Upper lobe of left lung (tissue), 4 donors: ENCODE measurements around the gene STAP2.

Experiments
- CTCF ChIP-seq, 6 experiments: fragments of 450-650 bp in 4 of 6; fragments of 200-600 bp in 2 of 6; sonication (generic) in 2 of 6; IDR thresholded peaks; one replicate each; pipeline ENCODE4 v1.5.1; 2016 to 2019; ENCODE audit warnings: antibody characterized with exemption in 6 of 6
- POLR2A ChIP-seq, 4 donors: fragments of 450-650 bp; IDR thresholded peaks; one replicate each; pipeline ENCODE4 v1.5.1; 2016 to 2017; ENCODE audit warnings: antibody characterized with exemption in 4 of 4, mild to moderate bottlenecking in 2 of 4
- POLR2AphosphoS5 ChIP-seq, 2 donors: sonication (generic); formaldehyde crosslinking; IDR thresholded peaks; one replicate each; pipeline ENCODE4 v1.5.1; 2017; ENCODE audit warnings: antibody characterized with exemption in 2 of 2

- no peak for TF ChIP-seq POLR2A (IDR thresholded peaks at IDR 0.05)
- no peak for TF ChIP-seq CTCF (IDR thresholded peaks at IDR 0.05)
- TF ChIP-seq POLR2AphosphoS5 (IDR thresholded peaks at IDR 0.05) = no peak
These were observed 26.7 kb upstream of the STAP2 start for GRCh38 chr19:4365341-4365740.
